ENCODE data around the gene CACNA1C. TPM values are rescaled to one million over a fixed set of nuclear protein-coding genes. Genes with fewer than 3 reads are reported as not detected.
A peak's percentile ranks its signal among the peaks of the same experiment; 100 is the strongest.

The CACNA1C gene
- total and polyA plus RNA-seq, 2 donors from 2014 or later: 1.6 to 17.4 TPM

DNA sequence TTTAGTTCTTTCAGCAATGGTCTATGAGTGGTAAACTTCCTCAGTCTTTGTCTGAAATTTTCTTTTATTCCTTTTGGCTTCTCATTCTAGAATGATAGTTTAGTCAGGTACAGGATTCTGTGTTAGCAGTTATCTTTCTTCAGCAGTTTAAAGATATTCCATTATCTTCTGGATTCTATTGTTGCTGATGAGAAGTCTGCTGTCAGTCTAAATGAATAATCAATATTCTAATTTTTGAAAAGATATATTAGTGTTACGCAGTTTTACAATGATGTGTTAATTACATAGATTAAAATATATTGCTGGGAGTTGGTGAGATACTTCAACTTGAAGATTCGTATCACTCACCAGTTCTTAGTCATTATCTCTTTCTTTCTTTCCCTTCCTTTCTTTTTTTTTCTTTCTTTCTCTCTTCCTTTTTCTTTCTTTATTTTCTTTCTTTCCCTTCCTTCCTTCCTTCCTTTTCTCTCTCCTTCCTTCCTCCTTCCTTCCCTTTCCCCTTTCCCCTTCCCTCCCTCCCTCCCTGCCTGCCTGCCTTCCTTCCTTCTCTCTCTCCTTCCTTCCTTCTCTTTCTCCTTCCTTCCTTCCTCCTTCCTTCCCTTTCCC lies 17.8 kb downstream of the CACNA1C start:
- no peaks in the 10 kb centered on the region for H3K27me3 ChIP-seq (ENCODE audit: control insufficient read depth, insufficient read depth, low read length)
- H3K9me3 ChIP-seq (ENCODE audit: control insufficient read depth in 2 of 3, insufficient read depth in 1 of 3, low read length in 3 of 3): peaks cover 0 to 8% (median 4%) of the 10 kb centered on the region in 3 donors
- DNase-seq (no peak), FAIRE-seq (no peak)
- H3K4me3 ChIP-seq (ENCODE audit: low read length in 3 of 3): no peak overlapping the region
- H3K27ac ChIP-seq (ENCODE audit: low read depth in 2 of 2, low read length in 2 of 2): no peak overlapping the region
- no peaks in the 10 kb centered on the region for H3K4me1 ChIP-seq (ENCODE audit: control insufficient read depth in 2 of 3, insufficient read depth in 2 of 3, low read depth in 1 of 3, low read length in 3 of 3)
- intact Hi-C loops (cut with DNase I): no loop called here
- H3K9ac ChIP-seq (ENCODE audit: low read length in 3 of 3): no peak overlapping the region
- H3K36me3 ChIP-seq (ENCODE audit: control insufficient read depth in 2 of 3, insufficient read depth in 3 of 3, low read length in 3 of 3): no peaks in the 10 kb centered on the region
- TF ChIP-seq, protein P1, sequence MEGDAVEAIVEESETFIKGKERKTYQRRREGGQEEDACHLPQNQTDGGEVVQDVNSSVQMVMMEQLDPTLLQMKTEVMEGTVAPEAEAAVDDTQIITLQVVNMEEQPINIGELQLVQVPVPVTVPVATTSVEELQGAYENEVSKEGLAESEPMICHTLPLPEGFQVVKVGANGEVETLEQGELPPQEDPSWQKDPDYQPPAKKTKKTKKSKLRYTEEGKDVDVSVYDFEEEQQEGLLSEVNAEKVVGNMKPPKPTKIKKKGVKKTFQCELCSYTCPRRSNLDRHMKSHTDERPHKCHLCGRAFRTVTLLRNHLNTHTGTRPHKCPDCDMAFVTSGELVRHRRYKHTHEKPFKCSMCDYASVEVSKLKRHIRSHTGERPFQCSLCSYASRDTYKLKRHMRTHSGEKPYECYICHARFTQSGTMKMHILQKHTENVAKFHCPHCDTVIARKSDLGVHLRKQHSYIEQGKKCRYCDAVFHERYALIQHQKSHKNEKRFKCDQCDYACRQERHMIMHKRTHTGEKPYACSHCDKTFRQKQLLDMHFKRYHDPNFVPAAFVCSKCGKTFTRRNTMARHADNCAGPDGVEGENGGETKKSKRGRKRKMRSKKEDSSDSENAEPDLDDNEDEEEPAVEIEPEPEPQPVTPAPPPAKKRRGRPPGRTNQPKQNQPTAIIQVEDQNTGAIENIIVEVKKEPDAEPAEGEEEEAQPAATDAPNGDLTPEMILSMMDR (IDR thresholded peaks at IDR 0.05; ENCODE audit: borderline replicate concordance, extremely low read depth, insufficient read depth): no peak

DNA sequence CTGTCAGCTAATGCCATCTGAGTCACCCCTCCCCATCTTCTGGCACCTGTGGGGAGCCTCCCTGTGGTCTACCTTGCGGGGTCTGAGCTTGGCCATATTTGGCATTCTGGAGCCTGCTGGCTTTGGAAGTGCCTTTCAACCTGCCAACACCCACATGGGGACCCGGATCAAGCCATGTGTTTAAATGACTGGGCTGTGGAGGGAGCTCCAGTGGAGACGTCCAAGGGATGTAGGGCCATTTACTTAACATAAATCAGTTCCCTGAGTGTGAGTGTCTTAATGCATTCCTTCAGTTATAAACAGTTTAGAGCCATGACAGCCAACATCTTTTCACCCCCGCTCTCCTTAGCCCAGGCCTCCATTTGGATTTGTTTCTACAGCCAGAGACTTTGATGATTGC lies 22.0 kb downstream of the CACNA1C start:
- no peak for DNase-seq
- intact Hi-C loops (cut with DNase I): no loop called here

DNA sequence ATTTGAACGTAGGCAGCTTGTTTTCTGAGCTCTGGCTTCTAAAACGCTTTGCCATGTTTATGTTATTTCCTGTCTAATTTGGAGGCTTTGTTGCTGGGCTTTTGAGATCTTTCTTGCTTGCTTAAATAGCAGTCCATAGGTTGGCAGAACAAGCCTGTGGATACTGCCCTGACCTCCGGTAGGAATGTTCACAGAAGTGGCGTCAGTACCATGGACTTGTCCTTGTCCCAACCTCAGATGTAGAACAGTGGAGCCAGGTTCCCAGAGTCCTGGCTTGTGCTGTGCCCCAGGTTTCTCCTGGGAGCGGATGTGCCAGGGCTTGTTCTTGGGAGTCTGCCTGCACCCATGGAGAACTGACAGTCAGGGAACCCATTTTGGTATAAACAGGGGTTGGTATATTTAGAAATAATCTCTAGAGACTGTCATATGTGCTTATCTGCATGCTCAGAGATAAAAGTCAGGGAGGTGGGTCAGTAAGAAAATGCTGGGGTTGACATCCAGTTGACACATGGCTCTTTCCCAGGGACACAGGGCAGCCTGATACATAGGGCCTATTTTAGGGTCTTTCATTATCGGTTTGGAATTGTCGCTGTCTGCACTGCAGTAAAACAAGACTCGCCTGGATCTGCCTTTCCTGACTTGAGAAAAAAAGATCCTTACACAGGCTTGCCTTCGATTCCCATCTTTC lies 22.9 kb downstream of the CACNA1C start:
- H3K27me3 ChIP-seq (ENCODE audit: control insufficient read depth, insufficient read depth, low read length): no peaks in the 10 kb centered on the region
- peaks cover 0 to 1% (median 0%) of the 10 kb centered on the region in 3 donors for H3K9me3 ChIP-seq (ENCODE audit: control insufficient read depth in 2 of 3, insufficient read depth in 1 of 3, low read length in 3 of 3)
- TF ChIP-seq, protein P1 (IDR thresholded peaks at IDR 0.05; ENCODE audit: borderline replicate concordance, extremely low read depth, insufficient read depth): no peak
- intact Hi-C loops (cut with DNase I): no loop called here
- no peak overlapping the region for H3K4me3 ChIP-seq (ENCODE audit: low read length in 3 of 3)
- no peaks in the 10 kb centered on the region for H3K36me3 ChIP-seq (ENCODE audit: control insufficient read depth in 2 of 3, insufficient read depth in 3 of 3, low read length in 3 of 3)
- no peak overlapping the region for H3K9ac ChIP-seq (ENCODE audit: low read length in 3 of 3)
- peak overlapping the region; percentile 51 to 75 for H3K27ac ChIP-seq (ENCODE audit: low read depth in 2 of 2, low read length in 2 of 2)
- FAIRE-seq (no peak), DNase-seq (no peak)
- peaks cover 0 to 3% (median 0%) of the 10 kb centered on the region in 3 donors for H3K4me1 ChIP-seq (ENCODE audit: control insufficient read depth in 2 of 3, insufficient read depth in 2 of 3, low read depth in 1 of 3, low read length in 3 of 3)

More for the DNA sequence above, 22.0 kb downstream of the CACNA1C start:
- Histone ChIP-seq H3K4me3 (ENCODE audit: low read length in 3 of 3) (no peak overlapping the region), H3K27me3 (ENCODE audit: control insufficient read depth, insufficient read depth, low read length) (no peaks in the 10 kb centered on the region), H3K9ac (ENCODE audit: low read length in 3 of 3) (no peak overlapping the region), H3K36me3 (ENCODE audit: control insufficient read depth in 2 of 3, insufficient read depth in 3 of 3, low read length in 3 of 3) (no peaks in the 10 kb centered on the region), H3K4me1 (ENCODE audit: control insufficient read depth in 2 of 3, insufficient read depth in 2 of 3, low read depth in 1 of 3, low read length in 3 of 3) (peaks cover 0 to 3% (median 0%) of the 10 kb centered on the region in 3 donors), H3K9me3 (ENCODE audit: control insufficient read depth in 2 of 3, insufficient read depth in 1 of 3, low read length in 3 of 3) (peaks cover 0 to 5% (median 4%) of the 10 kb centered on the region in 3 donors), H3K27ac (ENCODE audit: low read depth in 2 of 2, low read length in 2 of 2) (no peak overlapping the region)
- FAIRE-seq: no peak
- TF ChIP-seq, protein P1 (IDR thresholded peaks at IDR 0.05; ENCODE audit: borderline replicate concordance, extremely low read depth, insufficient read depth): no peak
